Fibroblast of lung (primary cell): ENCODE results near the gene AKAP7.

Source experiments
- CTCF ChIP-seq, 2 donors: IDR thresholded peaks in 1 of 2; conservative IDR thresholded peaks in 1 of 2; 1 replicate in 1 of 2; 2 replicates in 1 of 2; pipeline ENCODE4 v1.5.1; 2011 to 2012; ENCODE audit warnings: low read length in 2 of 2, control low read depth in 1 of 2, inconsistent platforms in 1 of 2, low read depth in 1 of 2, mild to moderate bottlenecking in 1 of 2
- EZH2 ChIP-seq: IDR thresholded peaks from 2 replicates; pipeline ENCODE4 v1.5.1; 2012; ENCODE audit warnings: low read length, control low read depth, mild to moderate bottlenecking; ENCODE audit errors: missing control alignments

GRCh38 chr6:131146865-131147264 lies 11.6 kb downstream of the AKAP7 start:
- no peak for TF ChIP-seq CTCF (conservative IDR thresholded peaks at IDR 0.05 in 1 of 2, IDR thresholded peaks at IDR 0.05 in 1 of 2; ENCODE audit: low read depth in 1 of 2, low read length in 2 of 2)
- no peak for TF ChIP-seq EZH2
